IPS-11a (cell line): Measurements from ENCODE around the gene COX7A2L.
A peak's percentile ranks its signal among the peaks of the same experiment; 100 is the strongest.
"Not testable (repeated sequence)": the region's sequence is repeated elsewhere in the genome, so short reads cannot be mapped to it uniquely, and the experiment has no call there.

Experiments
- H3K4me3 ChIP-seq: one replicate; pipeline ENCODE4 v1.5.1; 2013; ENCODE audit warnings: low read depth, low read length, control low read depth

COX7A2L gene

DNA sequence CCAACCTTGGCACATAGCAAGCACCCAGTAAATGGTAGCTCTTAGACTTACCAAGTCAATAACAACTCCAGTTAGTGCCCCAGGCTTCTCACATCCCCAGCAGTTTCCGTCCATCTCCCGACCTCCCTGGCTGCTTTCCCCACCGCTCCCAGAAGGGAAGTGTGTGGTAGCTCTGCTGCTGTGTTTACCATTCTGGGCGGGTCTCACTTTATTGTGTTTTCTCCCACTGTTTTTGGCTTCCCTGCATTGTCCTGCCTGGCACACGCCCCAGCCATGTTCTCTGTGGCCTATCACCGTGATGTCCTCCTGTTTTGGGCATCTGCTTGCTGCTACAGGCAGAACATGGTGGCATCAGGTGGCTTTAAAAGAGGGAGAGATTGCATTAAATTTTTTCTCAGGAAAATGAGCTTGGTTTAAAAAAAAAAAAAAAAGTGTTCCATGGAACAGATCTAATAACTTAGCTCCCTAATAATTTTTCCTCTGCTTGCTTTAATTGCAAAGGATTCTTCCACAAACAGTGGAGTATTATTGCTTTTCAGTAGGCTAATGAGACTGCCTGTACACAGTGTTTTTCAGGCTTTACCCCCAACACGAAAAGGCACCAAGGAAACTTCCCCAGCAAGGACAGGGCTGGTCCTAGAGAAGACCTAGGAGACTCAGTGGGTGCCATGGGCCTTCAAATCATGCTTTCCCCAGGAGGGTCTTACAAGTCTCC, 8.0 kb upstream of the COX7A2L start:
- H3K4me3 ChIP-seq, result no peak overlapping the region

DNA sequence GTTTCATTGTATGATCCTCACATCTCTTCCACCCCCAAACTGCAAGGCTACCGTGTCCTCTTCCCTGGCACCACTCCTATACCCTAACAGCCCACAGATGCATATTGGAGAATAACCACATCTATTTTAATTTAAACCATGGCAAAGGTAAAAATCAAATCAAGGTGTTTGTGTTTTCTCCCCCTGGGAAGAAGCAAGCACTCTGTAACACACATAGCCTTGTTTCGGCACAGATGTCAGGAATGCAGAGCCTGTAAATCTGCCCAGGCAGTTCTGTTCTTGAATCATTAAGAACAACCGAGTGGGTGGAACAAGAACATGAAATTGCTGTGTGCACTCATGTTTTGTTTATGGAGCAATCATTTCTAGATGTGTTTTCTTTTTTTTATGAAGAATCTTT, 6.8 kb upstream of the COX7A2L start:
- H3K4me3 ChIP-seq, result no peak overlapping the region

- H3K4me3 ChIP-seq, result no peak overlapping the region
Measured at GRCh38 chr2:42366411-42366810, 5.4 kb upstream of the COX7A2L start.

DNA sequence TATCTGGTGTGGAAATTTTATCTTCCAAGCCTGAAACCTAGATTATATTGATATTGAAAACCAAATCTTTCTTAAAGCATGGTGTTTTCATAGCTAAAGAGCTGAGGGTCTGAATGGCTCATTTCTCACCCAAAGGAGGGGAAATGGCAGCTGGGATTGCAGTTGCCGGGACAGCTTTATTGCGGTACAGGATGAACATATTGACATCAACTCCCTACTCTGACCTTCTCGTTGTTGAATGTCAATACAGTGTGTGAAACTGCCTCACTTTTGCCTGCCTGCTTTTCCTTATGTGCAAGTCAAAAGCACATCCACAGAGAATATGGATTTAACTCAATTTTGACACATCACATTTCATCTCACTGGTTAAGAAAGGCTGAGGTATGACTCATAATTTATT, 3.6 kb upstream of the COX7A2L start:
- no peak overlapping the region for H3K4me3 ChIP-seq

- H3K4me3 ChIP-seq, result no peak overlapping the region
Measured at GRCh38 chr2:42363413-42363812, 2.4 kb upstream of the COX7A2L start.

DNA sequence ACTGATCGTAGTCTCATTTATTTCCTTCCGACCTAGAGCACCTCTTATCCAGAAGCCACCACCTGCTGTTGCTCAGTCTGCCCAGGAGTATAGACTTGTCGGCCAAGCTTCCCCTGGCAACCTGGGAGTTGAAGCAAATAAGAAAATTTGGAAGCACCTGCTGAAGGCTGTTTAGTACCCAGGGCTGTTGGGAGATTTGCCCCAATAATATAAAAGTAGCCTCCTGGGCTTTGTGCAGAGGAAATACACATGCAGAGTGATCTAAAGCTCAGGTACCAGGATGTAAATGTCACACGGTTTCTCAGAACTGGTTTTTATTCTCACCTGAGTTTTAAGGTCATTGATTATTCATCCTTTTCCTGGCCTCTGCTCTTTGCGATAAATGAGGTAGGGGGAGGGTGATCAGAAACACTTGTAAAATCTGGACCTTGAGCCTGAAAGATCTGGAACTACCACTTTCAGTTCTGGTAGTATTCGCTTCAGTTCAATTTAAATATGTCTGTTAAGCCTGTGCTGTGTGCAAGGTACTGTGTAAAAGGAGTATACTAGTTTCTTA, 789 bp upstream of the COX7A2L start:
- no peak overlapping the region for H3K4me3 ChIP-seq

GRCh38 chr2:42360493-42360889, 526 bp downstream of the COX7A2L start:
- peak overlapping the region; percentile 97 for H3K4me3 ChIP-seq

DNA sequence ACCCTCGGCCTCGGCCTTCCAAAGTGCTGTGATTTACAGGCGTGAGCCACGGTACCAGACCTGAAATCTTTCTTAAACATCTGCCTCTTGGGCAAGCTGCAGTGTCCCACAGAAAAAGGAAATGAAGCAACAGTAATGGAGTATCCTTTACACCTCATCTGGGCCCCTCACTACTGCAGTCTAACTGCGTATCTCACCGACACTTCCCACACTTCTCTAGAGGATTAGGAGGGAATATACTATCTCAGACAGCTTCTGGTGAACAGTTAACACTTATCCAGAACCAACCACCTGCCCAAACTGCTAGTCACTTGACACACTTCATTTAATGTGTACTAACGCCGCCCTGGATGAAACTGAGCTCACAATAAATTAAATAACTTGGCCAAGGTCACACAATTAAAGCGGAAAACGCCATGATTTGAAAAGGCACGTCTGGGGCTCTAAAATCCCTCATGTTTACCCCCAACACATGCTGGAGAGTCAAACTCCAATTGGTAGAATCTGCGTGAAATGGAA, 993 bp downstream of the COX7A2L start:
- peak overlapping the region; percentile 97 for H3K4me3 ChIP-seq

DNA sequence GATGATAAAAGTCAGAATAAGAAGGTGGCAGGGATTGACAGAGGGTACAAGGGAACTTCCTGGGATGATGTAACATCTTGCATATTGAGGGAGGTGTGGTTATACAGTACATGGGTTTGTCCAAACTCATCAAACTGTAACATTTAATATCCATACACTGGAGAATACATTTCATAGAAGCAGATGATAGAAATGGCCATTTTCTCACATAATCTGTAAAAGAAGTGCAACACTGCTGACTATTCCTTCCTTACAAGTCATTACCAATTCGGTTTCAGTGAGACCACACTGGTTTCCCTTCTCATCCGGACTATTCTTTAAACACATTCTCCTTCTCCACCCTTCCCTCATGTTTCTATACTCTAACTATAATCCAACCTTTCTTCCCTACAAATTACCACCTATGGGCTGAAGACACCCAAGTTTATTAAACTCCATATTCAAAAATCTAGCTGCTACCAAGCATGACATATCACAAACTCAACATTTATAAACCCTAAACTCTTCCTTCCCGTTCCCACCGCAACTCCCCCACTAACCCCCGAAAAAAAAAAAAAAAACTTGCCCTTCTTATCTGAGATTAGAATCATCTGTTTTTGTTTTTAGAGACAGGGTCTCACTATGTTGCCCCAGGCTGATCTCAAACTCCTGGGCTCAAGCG, 1.6 kb downstream of the COX7A2L start:
- H3K4me3 ChIP-seq, result no peak overlapping the region

DNA sequence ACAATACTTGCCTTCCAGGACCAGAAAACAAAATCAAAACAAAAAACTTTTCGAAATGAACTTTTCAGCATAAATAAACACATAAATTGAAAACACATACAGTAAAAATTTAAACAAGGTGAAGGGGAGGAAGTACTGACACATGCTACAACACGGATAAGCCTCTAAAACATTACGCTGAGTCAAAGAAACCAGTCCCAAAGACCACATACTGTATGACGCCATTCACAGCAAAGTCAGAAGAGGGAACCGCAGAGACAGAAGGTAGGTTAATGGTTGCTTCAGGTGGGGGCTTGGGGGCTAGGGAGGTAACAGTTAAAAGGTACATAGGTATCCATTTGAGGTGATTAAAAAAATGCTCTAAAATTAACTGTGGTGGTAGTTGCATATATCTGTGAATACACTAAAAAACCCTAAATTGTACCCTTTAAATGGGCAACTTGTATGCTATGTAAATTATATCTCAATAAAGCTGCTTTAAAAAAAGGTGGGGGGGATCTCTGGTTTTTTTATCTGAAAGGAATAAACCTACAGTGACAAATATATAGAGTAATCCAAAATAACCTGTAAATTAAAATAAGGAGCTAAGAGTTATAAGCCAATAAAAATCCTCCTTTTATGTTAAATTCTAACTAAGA, 7.1 kb downstream of the COX7A2L start:
- H3K4me3 ChIP-seq, result no peak overlapping the region

DNA sequence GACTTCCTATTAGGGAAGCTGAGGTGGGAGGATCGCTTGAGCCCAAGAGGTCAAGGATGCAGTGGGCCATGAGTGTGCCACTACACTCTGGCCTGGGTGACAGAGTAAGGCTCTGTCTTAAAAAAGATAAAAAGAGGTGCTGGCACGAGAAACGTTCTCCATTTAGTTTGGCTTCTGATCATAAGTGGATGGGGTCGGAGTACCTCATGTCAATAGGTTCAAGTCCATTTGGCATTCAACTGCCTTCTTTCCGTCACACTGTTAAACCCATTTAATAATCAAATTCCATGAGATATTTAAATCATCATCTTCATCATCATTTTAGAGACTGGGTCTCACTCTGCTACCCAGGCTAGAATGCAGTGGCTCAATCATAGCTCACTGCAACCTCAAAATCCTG, 9.2 kb downstream of the COX7A2L start:
- H3K4me3 ChIP-seq, result no peak overlapping the region

DNA sequence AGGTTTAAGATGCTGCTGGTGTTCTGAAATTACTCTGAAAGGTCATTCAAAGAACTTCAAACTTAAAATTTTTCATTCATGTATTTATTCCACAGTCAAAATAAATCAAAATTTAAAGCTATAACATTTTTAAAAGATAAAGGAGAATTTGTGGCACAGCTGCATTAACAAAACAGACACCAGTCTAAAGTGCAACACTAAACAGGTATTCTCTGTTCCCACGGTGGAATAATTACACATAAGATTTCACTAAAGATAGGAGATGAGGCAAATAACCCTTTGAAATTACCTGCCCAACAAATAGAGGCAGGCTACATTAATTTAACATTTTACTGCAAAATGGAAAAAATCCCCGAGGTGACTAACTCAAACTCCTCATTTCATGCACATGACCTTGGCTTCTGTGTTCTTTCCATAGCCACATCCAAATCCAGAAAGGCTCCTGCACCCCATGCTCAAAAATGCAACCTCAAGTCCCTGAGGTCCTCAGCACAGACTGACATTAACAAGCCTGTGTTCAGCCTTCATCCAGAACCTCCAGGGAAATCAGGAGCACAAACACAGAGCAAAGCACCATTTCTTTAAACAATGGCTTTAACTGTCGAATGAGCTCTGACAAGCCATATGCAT, 10.5 kb downstream of the COX7A2L start:
- H3K4me3 ChIP-seq, result no peak overlapping the region

DNA sequence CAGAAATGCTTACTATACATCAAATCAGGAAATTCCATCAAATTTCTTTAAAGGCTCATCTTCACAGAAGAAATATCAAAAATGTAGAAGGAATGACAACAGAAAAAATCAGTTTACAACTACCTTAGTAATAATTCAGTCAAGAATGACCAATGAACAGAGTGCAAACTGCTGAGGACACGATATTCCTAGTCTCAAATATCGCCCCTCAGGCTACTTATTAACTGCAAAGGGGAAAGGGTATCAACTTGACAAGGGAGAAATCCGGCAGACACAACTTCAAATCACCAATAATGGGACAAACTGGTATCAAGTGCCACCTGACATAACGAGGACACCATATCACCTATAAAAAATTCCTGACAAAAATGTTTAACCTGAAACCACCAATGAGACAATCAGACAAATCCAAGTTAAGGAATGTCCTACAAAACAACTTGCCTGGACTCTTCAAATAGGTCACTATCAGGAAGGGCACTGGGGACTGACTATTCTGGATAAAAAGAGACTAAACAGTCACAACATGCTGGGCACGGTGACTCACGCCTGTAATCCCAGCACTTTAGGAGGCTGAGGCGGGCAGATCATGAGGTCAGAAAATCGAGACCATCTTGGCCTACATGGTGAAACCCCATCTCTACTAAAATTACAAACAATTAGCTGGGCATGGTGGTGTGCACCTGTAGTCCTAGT, 12.8 kb downstream of the COX7A2L start:
- no peak overlapping the region for H3K4me3 ChIP-seq

- not testable (repeated sequence) for H3K4me3 ChIP-seq
Measured at GRCh38 chr2:42347518-42347917, 13.5 kb downstream of the COX7A2L start.

GRCh38 chr2:42346856-42347255, 14.2 kb downstream of the COX7A2L start:
- not testable (repeated sequence) for H3K4me3 ChIP-seq

DNA sequence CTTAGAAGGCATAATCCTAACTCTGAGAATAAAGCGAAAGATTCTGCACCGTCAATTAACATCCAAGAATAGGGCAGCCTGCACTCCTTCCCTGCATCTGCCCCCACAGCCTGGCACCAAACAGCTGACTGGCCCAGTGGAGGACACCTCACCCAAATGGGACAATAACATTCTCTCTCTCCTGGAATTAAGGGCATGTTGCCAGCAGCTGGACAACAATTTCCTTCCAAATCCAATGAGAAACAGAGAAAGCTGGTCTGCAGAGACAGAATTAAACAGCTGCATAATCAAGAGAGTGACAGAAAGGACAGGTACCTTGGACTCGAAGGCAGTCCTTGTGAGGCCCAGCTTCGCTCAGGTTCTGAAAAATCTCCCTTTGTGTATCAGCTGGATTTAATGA, 15.0 kb downstream of the COX7A2L start:
- H3K4me3 ChIP-seq, result no peak overlapping the region

DNA sequence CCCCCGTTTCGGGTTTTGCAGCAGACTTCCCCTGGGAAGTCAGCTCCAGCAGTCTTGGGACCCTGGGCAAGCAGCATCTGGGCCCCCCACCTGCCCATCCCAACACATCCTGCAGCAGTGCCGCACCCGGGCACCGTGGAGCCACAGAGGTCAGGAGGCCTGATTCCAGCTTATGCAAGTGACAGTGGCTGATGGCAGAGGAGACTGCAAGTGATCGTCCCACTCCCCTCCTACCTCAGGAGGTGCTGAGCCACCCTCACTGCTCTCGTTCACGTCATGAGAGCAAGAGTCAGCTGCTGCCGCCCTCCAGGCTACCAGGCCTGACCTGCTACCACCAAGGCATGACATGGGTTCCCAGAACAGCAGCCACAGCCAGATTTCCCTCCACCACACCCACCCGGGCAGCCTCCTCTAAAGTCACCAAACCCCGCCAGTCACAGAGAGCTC, 18.2 kb downstream of the COX7A2L start:
- H3K4me3 ChIP-seq, result no peak overlapping the region

DNA sequence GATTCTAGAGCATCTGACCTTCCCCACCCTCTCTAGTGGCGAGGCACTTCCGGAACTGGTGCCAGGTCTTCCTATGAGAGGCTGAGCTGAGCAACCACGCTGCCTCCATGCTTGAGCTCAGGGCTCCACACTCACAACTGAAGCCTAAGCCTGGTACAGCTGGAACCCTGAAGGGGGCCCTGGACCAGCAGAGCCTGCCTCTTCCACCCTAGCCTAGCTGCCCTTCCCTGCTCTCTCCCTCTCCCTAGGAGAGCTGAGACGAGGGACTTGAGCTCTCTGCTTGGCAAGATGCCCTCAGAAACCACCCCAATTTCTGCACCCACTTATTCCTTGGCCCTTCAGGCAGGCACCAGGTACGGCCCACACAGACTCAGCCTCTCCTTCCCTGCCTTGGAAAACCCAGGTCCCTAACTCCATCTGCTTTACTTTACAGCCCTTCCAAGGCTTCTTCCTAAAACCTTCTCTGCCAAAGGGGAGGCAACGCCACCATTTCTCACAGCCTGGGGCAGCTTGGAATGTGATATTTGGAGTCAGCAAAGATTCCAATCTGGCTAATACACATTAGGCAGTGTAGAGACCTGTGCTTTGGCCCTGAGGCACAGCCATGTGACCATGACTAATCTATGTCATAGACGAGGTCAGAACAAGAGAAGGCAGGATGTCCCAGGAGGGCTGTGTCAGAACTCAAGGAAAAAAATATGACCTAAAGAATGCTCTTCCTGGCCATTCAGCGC, 18.8 kb downstream of the COX7A2L start:
- no peak overlapping the region for H3K4me3 ChIP-seq

DNA sequence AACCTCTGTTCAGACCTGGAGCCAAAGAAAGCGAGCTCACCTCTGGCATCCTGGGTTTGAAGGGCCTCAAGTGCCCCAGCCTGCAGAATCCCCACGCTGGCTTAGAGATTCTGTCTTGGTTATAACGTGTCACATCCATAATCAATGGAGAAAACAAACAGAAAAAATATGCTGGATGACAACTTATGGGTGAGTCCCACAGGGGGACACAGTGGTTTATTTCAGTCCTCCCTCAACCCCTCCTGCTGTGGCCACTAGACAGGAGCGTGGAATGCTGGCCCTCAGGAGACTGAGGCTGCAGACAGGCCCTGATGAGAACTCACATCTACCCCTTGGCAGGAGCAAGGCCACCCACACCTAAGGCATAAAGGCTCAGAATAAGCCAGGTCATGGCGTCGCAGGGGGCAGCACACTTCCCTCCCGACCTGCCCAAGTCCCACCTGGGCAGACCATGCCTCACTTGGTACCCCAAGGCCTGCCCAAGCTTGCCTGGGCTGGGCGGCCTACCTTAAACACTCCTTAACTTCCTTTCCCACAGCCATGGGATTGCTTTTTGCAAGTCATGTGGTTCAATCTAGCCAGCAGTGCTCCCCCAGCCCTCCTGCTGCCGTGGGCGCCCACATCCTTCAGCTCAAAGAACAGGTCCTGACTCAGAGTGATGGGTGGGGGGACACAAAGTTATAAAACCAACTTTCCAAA, 19.9 kb downstream of the COX7A2L start:
- H3K4me3 ChIP-seq, result no peak overlapping the region
